ENCODE measurements around the gene TSPAN33. TPM values are rescaled to one million over a fixed set of nuclear protein-coding genes. Genes with fewer than 3 reads are reported as not detected.
"Not testable (repeated sequence)": the region's sequence is repeated elsewhere in the genome, so short reads cannot be mapped to it uniquely, and the experiment has no call there.

Gene TSPAN33
- total RNA-seq, 2 donors from 2014 or later = 6.3 to 14.1 TPM

GRCh38 chr7:129168231-129169021 lies 23.9 kb downstream of the TSPAN33 start:
- peaks cover 4 to 15% of the 10 kb centered on the region in 2 donors for H3K4me1 ChIP-seq (ENCODE audit: control insufficient read depth in 1 of 2, low read depth in 2 of 2)
- DNase-seq (ENCODE audit: low spot score) (no peak), ATAC-seq (ENCODE audit: insufficient number of reproducible peaks, low FRiP score, low read depth) (no peak)
- H3K36me3 ChIP-seq = no peaks in the 10 kb centered on the region
- no peak for TF ChIP-seq CTCF (IDR thresholded peaks at IDR 0.05)
- H3K9me3 ChIP-seq = no peaks in the 10 kb centered on the region
- H3K27me3 ChIP-seq (replicated peaks; ENCODE audit: insufficient read depth) = no peaks in the 10 kb centered on the region
- peak overlapping the region in 1 of 2 donors; percentile 35 for H3K27ac ChIP-seq
- peak overlapping the region; percentile 80 for H3K4me3 ChIP-seq

GRCh38 chr7:129169171-129169671 lies 24.7 kb downstream of the TSPAN33 start:
- no peaks in the 10 kb centered on the region for H3K9me3 ChIP-seq
- DNase-seq (ENCODE audit: low spot score) (no peak), ATAC-seq (ENCODE audit: insufficient number of reproducible peaks, low FRiP score, low read depth) (peak; percentile 37)
- peak overlapping the region; percentile 29 to 35 for H3K27ac ChIP-seq
- peaks cover 4 to 15% of the 10 kb centered on the region in 2 donors for H3K4me1 ChIP-seq (ENCODE audit: control insufficient read depth in 1 of 2, low read depth in 2 of 2)
- H3K27me3 ChIP-seq (replicated peaks; ENCODE audit: insufficient read depth) = no peaks in the 10 kb centered on the region
- H3K4me3 ChIP-seq = peak overlapping the region; percentile 80
- no peak for TF ChIP-seq CTCF (IDR thresholded peaks at IDR 0.05)
- H3K36me3 ChIP-seq = no peaks in the 10 kb centered on the region

- DNase-seq (ENCODE audit: low spot score) (no peak), ATAC-seq (ENCODE audit: insufficient number of reproducible peaks, low FRiP score, low read depth) (no peak)
- H3K4me1 ChIP-seq (ENCODE audit: control insufficient read depth in 1 of 2, low read depth in 2 of 2) = peaks cover 4 to 15% of the 10 kb centered on the region in 2 donors
- H3K27ac ChIP-seq = peak overlapping the region in 1 of 2 donors; percentile 35
- TF ChIP-seq CTCF (IDR thresholded peaks at IDR 0.05) = no peak
- no peaks in the 10 kb centered on the region for H3K9me3 ChIP-seq
- no peaks in the 10 kb centered on the region for H3K27me3 ChIP-seq (replicated peaks; ENCODE audit: insufficient read depth)
- H3K36me3 ChIP-seq = no peaks in the 10 kb centered on the region
- peak overlapping the region; percentile 80 for H3K4me3 ChIP-seq
Measured at GRCh38 chr7:129169686-129170440, 25.4 kb downstream of the TSPAN33 start.

GRCh38 chr7:129170441-129171021 lies 26.0 kb downstream of the TSPAN33 start:
- TF ChIP-seq CTCF (IDR thresholded peaks at IDR 0.05) = no peak
- no peak overlapping the region for H3K27ac ChIP-seq

GRCh38 chr7:129173861-129174260 lies 29.4 kb downstream of the TSPAN33 start:
- not testable (repeated sequence) for ATAC-seq (ENCODE audit: insufficient number of reproducible peaks, low FRiP score, low read depth)

More at GRCh38 chr7:129170441-129171021, 26.0 kb downstream of the TSPAN33 start:
- H3K4me3 ChIP-seq = peak overlapping the region; percentile 80
- no peaks in the 10 kb centered on the region for H3K27me3 ChIP-seq (replicated peaks; ENCODE audit: insufficient read depth)
- H3K9me3 ChIP-seq = no peaks in the 10 kb centered on the region
- H3K36me3 ChIP-seq = no peaks in the 10 kb centered on the region
- H3K4me1 ChIP-seq (ENCODE audit: control insufficient read depth in 1 of 2, low read depth in 2 of 2) = peaks cover 4 to 15% of the 10 kb centered on the region in 2 donors
- DNase-seq (ENCODE audit: low spot score) (no peak), ATAC-seq (ENCODE audit: insufficient number of reproducible peaks, low FRiP score, low read depth) (no peak)

More at GRCh38 chr7:129173861-129174260, 29.4 kb downstream of the TSPAN33 start:
- H3K4me3 ChIP-seq; H3K36me3 ChIP-seq; H3K27me3 ChIP-seq (replicated peaks; ENCODE audit: insufficient read depth); H3K4me1 ChIP-seq (ENCODE audit: control insufficient read depth in 1 of 2, low read depth in 2 of 2); H3K9me3 ChIP-seq; H3K27ac ChIP-seq; DNase-seq (ENCODE audit: low spot score): not testable (repeated sequence)
